GM18868 (cell line): ENCODE results near the gene MT4.
"Not testable (repeated sequence)": the region's sequence is repeated elsewhere in the genome, so short reads cannot be mapped to it uniquely, and the experiment has no call there.

Source experiments
- ATAC-seq: cut with Tn5 transposase; IDR thresholded peaks from one replicate; pipeline ENCODE4 v1.9.1; 2021; ENCODE audit warnings: mild to moderate bottlenecking, moderate library complexity; ENCODE audit not compliant: unreplicated experiment

Gene MT4

GRCh38 chr16:56558024-56558747 lies 6.7 kb upstream of the MT4 start:
- ATAC-seq: no peak

- no peak for ATAC-seq
Measured at GRCh38 chr16:56559109-56559508, 5.8 kb upstream of the MT4 start.

GRCh38 chr16:56560447-56560846 lies 4.4 kb upstream of the MT4 start:
- no peak for ATAC-seq

DNA sequence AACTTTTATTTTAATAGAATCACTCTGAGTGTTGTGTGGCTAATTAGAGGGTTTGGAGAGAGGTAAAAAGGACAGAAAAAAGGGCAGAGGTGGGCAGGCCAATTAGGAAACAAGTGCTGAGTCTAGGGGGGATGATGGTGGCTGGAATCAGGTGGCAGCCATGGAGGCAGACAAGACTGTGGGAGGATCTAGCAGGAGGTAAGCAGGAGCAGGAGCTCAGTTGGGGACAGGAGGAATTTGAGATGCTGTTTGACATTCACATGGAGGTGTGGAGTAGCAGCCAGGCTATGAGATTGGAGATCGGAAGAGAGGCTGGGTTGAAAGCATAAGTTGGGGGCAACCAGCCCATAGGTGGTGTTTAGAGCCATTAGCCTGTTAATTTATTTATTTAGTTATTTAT lies 3.7 kb upstream of the MT4 start:
- ATAC-seq: no peak

- ATAC-seq: no peak
Measured at GRCh38 chr16:56569971-56570370, 5.1 kb downstream of the MT4 start.

DNA sequence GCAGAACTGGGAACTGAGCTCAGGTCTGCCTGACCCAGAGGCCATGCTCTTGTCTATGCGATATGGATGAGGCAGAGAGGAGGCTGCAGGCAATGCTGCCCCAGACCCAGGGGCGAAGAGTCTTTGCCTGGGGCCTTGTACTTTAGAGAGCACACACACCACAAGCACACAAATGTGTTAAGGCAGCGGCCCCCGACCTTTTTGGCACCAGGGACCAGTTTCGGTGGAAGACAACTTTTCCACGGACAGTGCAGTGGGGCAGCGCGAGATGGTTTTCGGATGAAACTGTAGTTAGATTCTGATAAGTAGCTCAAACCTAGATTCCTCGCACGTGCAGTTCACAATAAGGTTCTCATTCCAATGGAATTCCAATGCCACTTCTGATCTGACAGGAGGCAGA lies 6.7 kb downstream of the MT4 start:
- no peak for ATAC-seq

DNA sequence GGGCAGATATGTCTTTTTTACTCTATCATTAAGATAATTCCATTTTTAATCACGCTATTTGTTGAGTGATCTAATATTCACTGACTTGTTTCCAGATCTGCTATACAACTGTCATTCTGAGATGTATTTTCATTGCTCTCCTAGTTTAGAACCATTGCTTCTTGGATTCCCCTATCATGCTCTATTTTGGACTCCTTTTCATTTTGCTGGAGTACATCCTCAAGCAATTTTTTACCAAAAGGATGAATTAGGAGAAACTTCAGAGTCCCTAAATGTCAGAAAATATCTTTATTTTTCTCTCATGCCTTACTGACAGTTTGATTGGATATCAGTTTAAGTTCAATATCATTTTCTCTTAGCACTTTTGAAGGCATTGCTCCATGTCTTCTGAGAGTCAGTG lies 9.8 kb downstream of the MT4 start:
- no peak for ATAC-seq

- peak; percentile 86 for ATAC-seq
Measured at GRCh38 chr16:56576585-56577299, 11.9 kb downstream of the MT4 start.

DNA sequence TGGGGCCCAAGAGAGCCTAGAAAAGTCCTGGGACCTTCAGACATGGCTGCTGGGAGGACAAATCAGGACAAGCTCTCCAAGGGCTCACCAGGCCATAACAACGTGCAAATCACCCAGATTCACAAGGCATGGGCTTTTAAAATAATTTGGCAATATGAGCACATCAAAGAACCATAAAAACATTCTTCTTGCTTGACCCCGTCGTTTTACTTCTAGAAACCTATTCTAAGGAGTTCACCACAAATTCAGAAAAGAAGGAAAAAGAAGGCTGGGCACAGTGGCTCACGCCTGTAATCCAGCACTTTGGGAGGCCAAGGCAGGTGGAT lies 12.4 kb downstream of the MT4 start:
- no peak for ATAC-seq

- ATAC-seq: no peak
Measured at GRCh38 chr16:56580391-56581048, 15.6 kb downstream of the MT4 start.

DNA sequence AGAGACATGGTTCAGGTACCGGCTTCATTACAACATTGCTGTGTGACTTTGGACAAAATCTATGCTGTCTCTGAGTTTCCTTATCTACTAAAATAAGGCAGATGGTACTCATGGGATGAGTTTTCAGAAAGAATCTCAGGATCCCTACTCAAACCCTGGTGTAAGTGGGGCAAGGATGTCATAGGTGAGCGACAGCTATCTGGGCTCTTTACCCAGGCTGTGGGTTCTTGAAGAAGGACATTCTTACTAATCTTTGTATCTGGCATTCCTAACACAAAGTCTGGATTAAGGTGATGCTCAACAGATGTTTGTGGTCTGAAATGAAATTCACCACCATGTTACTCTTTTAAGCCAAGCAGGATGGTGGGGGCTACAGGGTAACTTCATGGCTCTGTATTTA lies 18.0 kb downstream of the MT4 start:
- not testable (repeated sequence) for ATAC-seq

- ATAC-seq: no peak
Measured at GRCh38 chr16:56583351-56584168, 18.7 kb downstream of the MT4 start.

- ATAC-seq: no peak
Measured at GRCh38 chr16:56584276-56584675, 19.4 kb downstream of the MT4 start.

DNA sequence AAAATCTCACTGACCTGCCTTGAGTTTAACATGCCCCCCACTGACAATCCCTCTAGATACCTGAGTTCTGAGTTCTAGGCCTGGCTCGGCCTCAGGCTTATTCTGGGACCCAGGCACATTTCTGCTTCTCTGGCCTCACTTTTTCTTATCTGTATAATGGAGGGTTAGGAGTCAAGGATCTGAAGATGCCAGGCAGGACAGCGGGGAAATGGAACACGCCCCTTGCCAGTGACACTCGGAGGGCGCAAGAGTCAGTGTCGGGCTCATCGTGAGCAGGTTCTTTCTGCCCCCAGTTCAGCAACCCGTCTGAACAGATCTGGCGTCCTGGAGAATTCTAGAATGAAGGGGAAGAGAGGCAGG lies 23.9 kb downstream of the MT4 start:
- ATAC-seq: no peak

- no peak for ATAC-seq
Measured at GRCh38 chr16:56589141-56590039, 24.5 kb downstream of the MT4 start, which contains the start of gene MT3. Gene MT3, plus strand, starts transcription at chr16:56589528. Its CDS starts 63 bp downstream, at chr16:56589591.

- ATAC-seq: no peak
Measured at GRCh38 chr16:56591377-56592060, 26.6 kb downstream of the MT4 start.

- no peak for ATAC-seq
Measured at GRCh38 chr16:56593573-56594291, 28.9 kb downstream of the MT4 start.

DNA sequence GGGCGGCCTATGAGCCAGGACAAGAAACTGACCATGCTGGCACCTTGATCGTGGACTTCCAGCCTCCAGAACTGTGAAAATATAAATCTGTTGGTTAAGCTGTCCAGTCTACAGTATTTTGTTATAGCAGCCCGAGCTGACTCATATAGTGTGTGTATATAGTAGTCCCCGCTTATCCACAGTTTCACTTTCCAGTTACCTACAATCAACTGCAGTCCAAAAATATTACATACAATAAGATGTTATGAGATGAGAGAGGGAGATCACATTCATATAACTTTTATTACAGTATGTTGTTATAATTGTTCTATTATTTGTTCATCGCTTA lies 29.4 kb downstream of the MT4 start:
- ATAC-seq: no peak

GRCh38 chr16:56600398-56600999 lies 35.6 kb downstream of the MT4 start:
- ATAC-seq: no peak
